GM12891 (cell line): ENCODE data around the gene WDR89.

Source experiments
- PAX5 ChIP-seq: IDR thresholded peaks from 2 replicates; pipeline ENCODE4 v1.6.1; 2011; ENCODE audit warnings: low read length, moderate library complexity, mild to moderate bottlenecking; ENCODE audit not compliant: insufficient read depth, severe bottlenecking
- POLR2A ChIP-seq: IDR thresholded peaks from 2 replicates; pipeline ENCODE4 v1.6.1; 2011; ENCODE audit warnings: low read depth, low read length, control low read depth
- POLR2AphosphoS5 ChIP-seq: IDR thresholded peaks from 2 replicates; pipeline ENCODE4 v1.6.1; 2011; ENCODE audit warnings: low read depth, low read length, control low read depth
- POU2F2 ChIP-seq: IDR thresholded peaks from 2 replicates; pipeline ENCODE4 v1.6.1; 2011; ENCODE audit warnings: low read depth, mild to moderate bottlenecking, control low read depth, low read length, moderate library complexity
- SPI1 ChIP-seq: IDR thresholded peaks from 2 replicates; pipeline ENCODE4 v1.6.1; 2011; ENCODE audit warnings: low read depth, low read length, control low read depth
- TAF1 ChIP-seq: IDR thresholded peaks from 2 replicates; pipeline ENCODE4 v1.6.1; 2011; ENCODE audit warnings: low read depth, low read length, control low read depth

DNA sequence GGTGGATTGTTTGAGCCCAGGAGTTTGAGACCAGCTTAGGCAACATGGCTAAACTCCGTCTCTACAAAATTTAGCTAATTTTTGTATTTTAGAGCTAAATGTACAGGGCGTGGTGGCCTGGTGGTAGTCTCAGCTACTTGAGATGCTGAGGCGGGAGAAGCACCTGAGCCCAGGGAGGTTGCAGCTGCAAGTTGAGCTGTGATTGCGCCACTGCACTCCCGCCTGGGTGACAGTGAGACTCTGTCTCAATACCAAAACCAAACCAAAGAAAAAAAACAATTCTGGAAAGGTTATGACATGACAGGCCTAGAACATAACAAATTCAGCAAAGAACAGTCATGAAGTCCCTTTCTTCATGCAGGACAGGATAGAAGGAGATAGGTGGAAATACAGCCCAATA, 25.7 kb downstream of the WDR89 start:
- TF ChIP-seq POLR2A (no peak), POLR2AphosphoS5 (no peak), PAX5 (no peak), TAF1 (no peak), SPI1 (no peak), POU2F2 (no peak)
